Measurements from ENCODE around the gene CSTF3.
"Not testable (repeated sequence)": the region's sequence is repeated elsewhere in the genome, so short reads cannot be mapped to it uniquely, and the experiment has no call there.

CSTF3 gene

DNA sequence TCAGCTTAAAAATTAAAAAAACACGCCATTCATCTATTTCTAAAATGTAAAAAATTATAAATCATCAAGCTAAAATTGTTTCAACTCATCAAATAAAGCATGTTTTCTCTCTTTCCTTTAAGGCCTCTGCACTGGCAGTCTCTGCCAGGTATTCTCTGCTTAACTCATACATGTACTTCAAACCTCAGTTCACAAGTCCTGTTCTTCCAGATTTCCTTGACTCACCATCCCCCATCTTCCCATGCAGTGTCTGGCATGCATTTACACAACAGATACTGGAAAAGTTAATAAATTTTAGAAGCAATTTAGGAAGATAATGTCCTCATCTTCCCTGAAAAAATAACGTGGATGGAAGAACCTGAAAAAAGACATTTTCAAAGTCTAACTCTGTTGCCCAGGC is 32.5 kb downstream of the CSTF3 start:
- H3K79me1 ChIP-seq (ENCODE audit: low read depth, low read length) = no peaks in the 10 kb centered on the region
- no peak overlapping the region for H3K9ac ChIP-seq (ENCODE audit: low read depth, low read length, poor library complexity)
- H3K23ac ChIP-seq (ENCODE audit: low read depth, low read length, poor library complexity) = no peak overlapping the region
- H2BK120ac ChIP-seq (ENCODE audit: low read depth, low read length) = no peak overlapping the region
- H2BK15ac ChIP-seq (ENCODE audit: low read length) = no peak overlapping the region
- DNase-seq (ENCODE audit: low spot score) = no peak
- WGBS, 2 donors (ENCODE audit: extremely low coverage in 2 of 2, insufficient read length in 2 of 2, insufficient replicate concordance in 1 of 2) = no CpG with 5 or more reads among the region's 2 CpGs
- no peak overlapping the region for H3K27ac ChIP-seq (replicated peaks; ENCODE audit: low read length)
- H2AK5ac ChIP-seq (ENCODE audit: low read depth, low read length) = no peak overlapping the region
- no peak overlapping the region for H2BK5ac ChIP-seq (ENCODE audit: low read length)
- H2AFZ ChIP-seq (ENCODE audit: low read length) = no peak overlapping the region
- H3K18ac ChIP-seq (ENCODE audit: low read length) = no peak overlapping the region
- H2BK12ac ChIP-seq (ENCODE audit: low read length) = no peak overlapping the region
- H3K4me2 ChIP-seq (ENCODE audit: insufficient read depth, low read length, poor library complexity, severe bottlenecking) = no peak overlapping the region
- peaks cover 0 to 77% of the 10 kb centered on the region in 2 donors for H3K36me3 ChIP-seq (replicated peaks in 1 of 2; ENCODE audit: control insufficient read depth in 2 of 2, insufficient read depth in 2 of 2, low read length in 2 of 2)
- H4K8ac ChIP-seq (ENCODE audit: low read depth, low read length) = no peak overlapping the region
- no peak overlapping the region for H4K91ac ChIP-seq (ENCODE audit: low read depth, low read length, poor library complexity)
- H3K4ac ChIP-seq (ENCODE audit: low read length) = no peak overlapping the region
- H3K9me3 ChIP-seq (replicated peaks in 1 of 2; ENCODE audit: control insufficient read depth in 2 of 2, insufficient read depth in 1 of 2, low read depth in 1 of 2, low read length in 2 of 2) = peaks cover 1 to 22% of the 10 kb centered on the region in 2 donors
- H3K4me3 ChIP-seq (ENCODE audit: low read length in 2 of 2) = no peak overlapping the region
- no peak overlapping the region for H3K14ac ChIP-seq (ENCODE audit: low read length)
- no peaks in the 10 kb centered on the region for H3K4me1 ChIP-seq (ENCODE audit: control insufficient read depth in 2 of 2, insufficient read depth in 1 of 2, low read depth in 1 of 2, low read length in 2 of 2)
- no peaks in the 10 kb centered on the region for H3K27me3 ChIP-seq (ENCODE audit: control insufficient read depth in 3 of 3, insufficient read depth in 3 of 3, low read depth in 1 of 3, low read length in 3 of 3)

DNA sequence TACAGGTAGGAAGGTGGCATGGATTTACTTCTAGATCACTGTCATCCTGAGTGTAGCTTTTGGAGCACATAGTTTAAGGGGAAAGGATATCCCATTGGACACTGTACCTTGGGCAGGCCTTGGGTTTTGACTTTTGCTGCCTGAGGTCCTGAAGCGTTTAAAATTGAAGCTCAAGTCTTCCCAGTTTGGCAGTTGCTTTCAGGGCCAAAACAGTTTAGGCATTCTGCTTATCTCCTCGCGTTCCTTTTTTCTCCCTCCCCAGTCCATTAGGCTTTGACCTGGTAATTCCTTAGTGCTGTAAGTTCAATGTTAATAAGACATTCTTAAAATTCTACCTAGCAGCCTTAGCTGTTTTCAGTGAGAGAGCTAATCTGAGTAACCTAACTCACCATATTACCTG is 35.7 kb downstream of the CSTF3 start:
- H3K4me2 ChIP-seq (ENCODE audit: insufficient read depth, low read length, poor library complexity, severe bottlenecking) = no peak overlapping the region
- no peaks in the 10 kb centered on the region for H3K27me3 ChIP-seq (ENCODE audit: control insufficient read depth in 3 of 3, insufficient read depth in 3 of 3, low read depth in 1 of 3, low read length in 3 of 3)
- no peaks in the 10 kb centered on the region for H3K4me1 ChIP-seq (ENCODE audit: control insufficient read depth in 2 of 2, insufficient read depth in 1 of 2, low read depth in 1 of 2, low read length in 2 of 2)
- H3K79me1 ChIP-seq (ENCODE audit: low read depth, low read length) = no peaks in the 10 kb centered on the region
- H3K9ac ChIP-seq (ENCODE audit: low read depth, low read length, poor library complexity) = no peak overlapping the region
- H3K27ac ChIP-seq (replicated peaks; ENCODE audit: low read length) = no peak overlapping the region
- no peak overlapping the region for H3K14ac ChIP-seq (ENCODE audit: low read length)
- H2AFZ ChIP-seq (ENCODE audit: low read length) = no peak overlapping the region
- no peak overlapping the region for H4K8ac ChIP-seq (ENCODE audit: low read depth, low read length)
- H2BK15ac ChIP-seq (ENCODE audit: low read length) = no peak overlapping the region
- peaks cover 0 to 62% of the 10 kb centered on the region in 2 donors for H3K36me3 ChIP-seq (replicated peaks in 1 of 2; ENCODE audit: control insufficient read depth in 2 of 2, insufficient read depth in 2 of 2, low read length in 2 of 2)
- H4K91ac ChIP-seq (ENCODE audit: low read depth, low read length, poor library complexity) = no peak overlapping the region
- H3K18ac ChIP-seq (ENCODE audit: low read length) = no peak overlapping the region
- no peak overlapping the region for H2BK12ac ChIP-seq (ENCODE audit: low read length)
- no peak overlapping the region for H3K23ac ChIP-seq (ENCODE audit: low read depth, low read length, poor library complexity)
- H3K4ac ChIP-seq (ENCODE audit: low read length) = no peak overlapping the region
- H2AK5ac ChIP-seq (ENCODE audit: low read depth, low read length) = no peak overlapping the region
- DNase-seq (ENCODE audit: low spot score) = no peak
- WGBS, 2 donors (ENCODE audit: extremely low coverage in 2 of 2, insufficient read length in 2 of 2, insufficient replicate concordance in 1 of 2) = no CpG with 5 or more reads among the region's 3 CpGs
- no peak overlapping the region for H2BK5ac ChIP-seq (ENCODE audit: low read length)
- peaks cover 1 to 22% of the 10 kb centered on the region in 2 donors for H3K9me3 ChIP-seq (replicated peaks in 1 of 2; ENCODE audit: control insufficient read depth in 2 of 2, insufficient read depth in 1 of 2, low read depth in 1 of 2, low read length in 2 of 2)
- no peak overlapping the region for H3K4me3 ChIP-seq (ENCODE audit: low read length in 2 of 2)
- H2BK120ac ChIP-seq (ENCODE audit: low read depth, low read length) = no peak overlapping the region

DNA sequence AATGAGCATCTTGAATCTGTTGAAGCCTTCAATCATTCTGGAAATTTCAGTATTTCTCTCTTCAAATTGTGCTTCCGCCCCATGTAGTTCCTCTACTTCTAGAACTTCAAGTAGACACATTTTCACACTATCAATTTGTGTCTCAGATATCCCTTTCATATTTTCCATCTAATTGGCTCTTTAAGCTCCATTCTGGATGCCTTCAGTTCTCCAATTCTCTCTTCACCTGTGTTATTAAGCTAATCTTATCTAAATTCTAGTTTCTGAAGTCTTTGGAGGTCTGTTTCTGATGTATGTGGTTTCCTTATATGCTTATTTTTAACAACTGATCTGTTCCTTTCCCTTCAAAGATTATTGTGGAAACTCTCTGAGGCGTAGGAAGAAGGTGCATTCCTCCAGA is 36.3 kb downstream of the CSTF3 start:
- Histone ChIP-seq H3K27me3 (ENCODE audit: control insufficient read depth in 3 of 3, insufficient read depth in 3 of 3, low read depth in 1 of 3, low read length in 3 of 3) (no peaks in the 10 kb centered on the region), H3K79me1 (ENCODE audit: low read depth, low read length) (no peaks in the 10 kb centered on the region), H4K8ac (ENCODE audit: low read depth, low read length) (no peak overlapping the region), H3K4me3 (ENCODE audit: low read length in 2 of 2) (no peak overlapping the region), H3K4me1 (ENCODE audit: control insufficient read depth in 2 of 2, insufficient read depth in 1 of 2, low read depth in 1 of 2, low read length in 2 of 2) (no peaks in the 10 kb centered on the region), H3K14ac (ENCODE audit: low read length) (no peak overlapping the region), H4K91ac (ENCODE audit: low read depth, low read length, poor library complexity) (no peak overlapping the region), H3K18ac (ENCODE audit: low read length) (no peak overlapping the region), H2BK15ac (ENCODE audit: low read length) (no peak overlapping the region), H3K9me3 (replicated peaks in 1 of 2; ENCODE audit: control insufficient read depth in 2 of 2, insufficient read depth in 1 of 2, low read depth in 1 of 2, low read length in 2 of 2) (peaks cover 1 to 22% of the 10 kb centered on the region in 2 donors), H3K27ac (replicated peaks; ENCODE audit: low read length) (no peak overlapping the region), H2BK12ac (ENCODE audit: low read length) (no peak overlapping the region), H2AK5ac (ENCODE audit: low read depth, low read length) (no peak overlapping the region), H3K4ac (ENCODE audit: low read length) (no peak overlapping the region), H3K23ac (ENCODE audit: low read depth, low read length, poor library complexity) (no peak overlapping the region), H3K4me2 (ENCODE audit: insufficient read depth, low read length, poor library complexity, severe bottlenecking) (no peak overlapping the region), H3K9ac (ENCODE audit: low read depth, low read length, poor library complexity) (no peak overlapping the region), H2AFZ (ENCODE audit: low read length) (no peak overlapping the region), H2BK5ac (ENCODE audit: low read length) (no peak overlapping the region), H3K36me3 (replicated peaks in 1 of 2; ENCODE audit: control insufficient read depth in 2 of 2, insufficient read depth in 2 of 2, low read length in 2 of 2) (peaks cover 0 to 56% of the 10 kb centered on the region in 2 donors), H2BK120ac (ENCODE audit: low read depth, low read length) (no peak overlapping the region)
- no CpG with 5 or more reads among the region's 2 CpGs for WGBS, 2 donors (ENCODE audit: extremely low coverage in 2 of 2, insufficient read length in 2 of 2, insufficient replicate concordance in 1 of 2)
- DNase-seq (ENCODE audit: low spot score) = no peak

DNA sequence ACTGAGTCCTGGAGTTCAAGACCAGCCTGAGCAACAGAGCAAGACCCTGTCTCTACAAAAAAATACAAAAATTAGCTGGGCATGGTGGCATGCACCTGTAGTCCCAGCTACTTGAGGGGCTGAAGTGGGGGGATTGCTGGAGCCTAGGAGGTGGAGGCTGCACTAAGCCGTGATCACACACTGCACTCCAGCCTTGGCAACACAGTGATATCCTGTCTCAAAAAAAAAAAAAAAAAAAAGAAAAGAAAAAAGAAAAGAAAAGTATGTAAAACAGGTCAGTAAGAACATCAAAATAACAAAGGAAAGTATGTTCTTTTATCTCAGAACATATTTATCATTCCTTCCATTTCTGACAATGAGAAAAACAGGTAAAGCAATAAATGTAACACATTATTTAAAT is 38.6 kb downstream of the CSTF3 start:
- not testable (repeated sequence) for H2BK12ac ChIP-seq (ENCODE audit: low read length)
- WGBS, 2 donors (ENCODE audit: extremely low coverage in 2 of 2, insufficient read length in 2 of 2, insufficient replicate concordance in 1 of 2) = no CpG with 5 or more reads among the region's 1 CpG

More for the DNA sequence above, 38.6 kb downstream of the CSTF3 start:
- H3K27me3 ChIP-seq (ENCODE audit: control insufficient read depth in 3 of 3, insufficient read depth in 3 of 3, low read depth in 1 of 3, low read length in 3 of 3); H3K9ac ChIP-seq (ENCODE audit: low read depth, low read length, poor library complexity); H3K79me1 ChIP-seq (ENCODE audit: low read depth, low read length); H2BK120ac ChIP-seq (ENCODE audit: low read depth, low read length); DNase-seq (ENCODE audit: low spot score); H3K23ac ChIP-seq (ENCODE audit: low read depth, low read length, poor library complexity); H2BK15ac ChIP-seq (ENCODE audit: low read length); H3K4me1 ChIP-seq (ENCODE audit: control insufficient read depth in 2 of 2, insufficient read depth in 1 of 2, low read depth in 1 of 2, low read length in 2 of 2); H2AK5ac ChIP-seq (ENCODE audit: low read depth, low read length); H4K91ac ChIP-seq (ENCODE audit: low read depth, low read length, poor library complexity); H3K14ac ChIP-seq (ENCODE audit: low read length); H3K4me3 ChIP-seq (ENCODE audit: low read length in 2 of 2); H2BK5ac ChIP-seq (ENCODE audit: low read length); H4K8ac ChIP-seq (ENCODE audit: low read depth, low read length); H3K4ac ChIP-seq (ENCODE audit: low read length); H3K18ac ChIP-seq (ENCODE audit: low read length); H2AFZ ChIP-seq (ENCODE audit: low read length); H3K27ac ChIP-seq (replicated peaks; ENCODE audit: low read length); H3K4me2 ChIP-seq (ENCODE audit: insufficient read depth, low read length, poor library complexity, severe bottlenecking): not testable (repeated sequence)
- Histone ChIP-seq H3K36me3 (replicated peaks in 1 of 2; ENCODE audit: control insufficient read depth in 2 of 2, insufficient read depth in 2 of 2, low read length in 2 of 2) (peaks cover 0 to 43% of the 10 kb centered on the region in 2 donors), H3K9me3 (replicated peaks in 1 of 2; ENCODE audit: control insufficient read depth in 2 of 2, insufficient read depth in 1 of 2, low read depth in 1 of 2, low read length in 2 of 2) (peaks cover 1 to 19% of the 10 kb centered on the region in 2 donors)
